IMR-90 (cell line): ENCODE data around the gene CTIF. TPM values are rescaled to one million over a fixed set of nuclear protein-coding genes. Genes with fewer than 3 reads are reported as not detected.

Source experiments
- ATAC-seq: fragments of 200-7000 bp; cut with Tn5 transposase; 2 replicates; pipeline ENCODE4 v1.9.1; 2020; ENCODE audit warnings: low read depth, mild to moderate bottlenecking, moderate library complexity
- BruUV-seq: library from RNA; stranded (reverse); fragments of 400-500 nt; replicated peaks from 2 replicates; lab custom pipeline; 2021; lab: Mats Ljungman, UMichigan
- CTCF ChIA-PET: fragments of 300-600 bp; formaldehyde crosslinking; extraction: SDS; loops from one replicate; lab custom pipeline; 2021; ENCODE audit warnings: antibody characterized with exemption; lab: Yijun Ruan, JAX
- POLR2A ChIA-PET: fragments of 300-600 bp; sonication (Branson Sonifier 250); formaldehyde crosslinking; loops from one replicate; lab custom pipeline; 2022; ENCODE audit warnings: antibody characterized with exemption; ENCODE audit not compliant: unreplicated experiment; lab: Charles Lee
- DNase-seq: peaks from one replicate; pipeline ENCODE4 v3.0.0; 2013
- H2AFZ ChIP-seq: replicated peaks from 2 replicates; pipeline ENCODE3; 2013; ENCODE audit warnings: low read length, mild to moderate bottlenecking; ENCODE audit not compliant: poor library complexity
- H2AK5ac ChIP-seq: 2 replicates; pipeline ENCODE4 v1.6.1; 2013; ENCODE audit warnings: low read depth, low read length, inconsistent platforms
- H2AK9ac ChIP-seq: replicated peaks from 2 replicates; pipeline ENCODE3; 2013; ENCODE audit warnings: mild to moderate bottlenecking, low read depth, low read length, moderate library complexity; ENCODE audit not compliant: poor library complexity
- H2BK120ac ChIP-seq: 2 replicates; pipeline ENCODE4 v1.6.1; 2013; ENCODE audit warnings: low read depth, low read length, inconsistent platforms
- H2BK15ac ChIP-seq: 3 replicates; pipeline ENCODE4 v1.6.1; 2013; ENCODE audit warnings: low read depth, low read length, inconsistent platforms
- H2BK20ac ChIP-seq: 2 replicates; pipeline ENCODE4 v1.6.1; 2013; ENCODE audit warnings: low read depth, mild to moderate bottlenecking, inconsistent platforms, low read length, moderate library complexity
- H2BK5ac ChIP-seq: 2 replicates; pipeline ENCODE4 v1.6.1; 2013; ENCODE audit warnings: mild to moderate bottlenecking, low read depth, low read length, inconsistent platforms; ENCODE audit not compliant: poor library complexity, severe bottlenecking
- H3K14ac ChIP-seq: replicated peaks from 2 replicates; pipeline ENCODE4 v1.6.1; 2013; ENCODE audit warnings: low read depth, low read length, inconsistent platforms
- H3K18ac ChIP-seq: 2 replicates; pipeline ENCODE4 v1.6.1; 2013; ENCODE audit warnings: low read depth, low read length, control low read depth
- H3K23ac ChIP-seq: 2 replicates; pipeline ENCODE4 v1.6.1; 2013; ENCODE audit warnings: low read depth, low read length, inconsistent platforms
- H3K27ac ChIP-seq: 2 replicates; pipeline ENCODE4 v1.5.1; 2013; ENCODE audit warnings: mild to moderate bottlenecking, control low read depth, low read length; ENCODE audit not compliant: insufficient read depth
- H3K27me3 ChIP-seq: 2 replicates; pipeline ENCODE4 v1.6.1; 2013; ENCODE audit warnings: low read length; ENCODE audit not compliant: control insufficient read depth, insufficient read depth
- H3K36me3 ChIP-seq: 2 replicates; pipeline ENCODE4 v1.6.1; 2013; ENCODE audit warnings: low read length, mixed read lengths; ENCODE audit not compliant: control insufficient read depth, insufficient read depth
- H3K4ac ChIP-seq: 2 replicates; pipeline ENCODE4 v1.6.1; 2013; ENCODE audit warnings: low read depth, low read length, inconsistent platforms
- H3K4me1 ChIP-seq: 2 replicates; pipeline ENCODE4 v1.6.1; 2013; ENCODE audit warnings: low read length, mixed read lengths; ENCODE audit not compliant: control insufficient read depth, insufficient read depth
- H3K4me2 ChIP-seq: 2 replicates; pipeline ENCODE4 v1.6.1; 2013; ENCODE audit warnings: low read depth, mild to moderate bottlenecking, control low read depth, low read length, moderate library complexity
- H3K4me3 ChIP-seq: 2 replicates; pipeline ENCODE4 v1.5.1; 2013; ENCODE audit warnings: low read depth, mild to moderate bottlenecking, control low read depth, low read length, moderate library complexity; ENCODE audit not compliant: insufficient read depth
- H3K56ac ChIP-seq: 2 replicates; pipeline ENCODE4 v1.6.1; 2013; ENCODE audit warnings: low read length, inconsistent platforms; ENCODE audit not compliant: insufficient read depth; ENCODE audit errors: extremely low read depth
- H3K79me1 ChIP-seq, 2 experiments: 2 replicates each; pipeline ENCODE4 v1.6.1; 2013; ENCODE audit warnings: low read length in 2 of 2, inconsistent platforms in 1 of 2, low read depth in 1 of 2
- H3K9ac ChIP-seq: 2 replicates; pipeline ENCODE4 v1.6.1; 2013; ENCODE audit warnings: low read depth, low read length, control low read depth
- H3K9me1 ChIP-seq: 2 replicates; pipeline ENCODE4 v1.6.1; 2013; ENCODE audit warnings: low read length, inconsistent platforms; ENCODE audit not compliant: insufficient read depth
- H3K9me3 ChIP-seq: 2 replicates; pipeline ENCODE4 v1.6.1; 2013; ENCODE audit warnings: low read length; ENCODE audit not compliant: control insufficient read depth, insufficient read depth
- H4K20me1 ChIP-seq: 2 replicates; pipeline ENCODE4 v1.6.1; 2013; ENCODE audit warnings: low read length, inconsistent platforms; ENCODE audit not compliant: insufficient read depth
- H4K5ac ChIP-seq: 2 replicates; pipeline ENCODE4 v1.6.1; 2013; ENCODE audit warnings: mild to moderate bottlenecking, low read depth, low read length, control low read depth
- H4K8ac ChIP-seq, 2 experiments: 2 replicates each; pipeline ENCODE4 v1.6.1; 2013; ENCODE audit warnings: low read depth in 2 of 2, low read length in 2 of 2, control low read depth in 1 of 2, inconsistent platforms in 1 of 2
- H4K91ac ChIP-seq: 2 replicates; pipeline ENCODE4 v1.6.1; 2013; ENCODE audit warnings: low read depth, low read length, inconsistent platforms; ENCODE audit not compliant: insufficient read depth
- BHLHE40 ChIP-seq: fragments of 150-350 bp; IDR thresholded peaks from 2 replicates; pipeline ENCODE4 v1.6.1; 2016; ENCODE audit warnings: mild to moderate bottlenecking, low read depth, low read length
- CEBPB ChIP-seq: IDR thresholded peaks from 2 replicates; pipeline ENCODE4 v1.6.1; 2012; ENCODE audit warnings: low read depth, low read length, improper control_type of control experiment
- CHD1 ChIP-seq: IDR thresholded peaks from 2 replicates; pipeline ENCODE4 v1.6.1; 2012; ENCODE audit warnings: low read depth, low read length, improper control_type of control experiment
- FOS ChIP-seq: fragments of 150-350 bp; IDR thresholded peaks from 2 replicates; pipeline ENCODE4 v1.6.1; 2016; ENCODE audit warnings: low read depth, low read length
- NFE2L2 ChIP-seq: fragments of 150-350 bp; IDR thresholded peaks from 2 replicates; pipeline ENCODE4 v1.6.1; 2016; ENCODE audit warnings: low read depth, mild to moderate bottlenecking, low read length
- POLR2A ChIP-seq: IDR thresholded peaks from 2 replicates; pipeline ENCODE4 v1.6.1; 2012; ENCODE audit warnings: mild to moderate bottlenecking, low read depth, low read length
- RAD21 ChIP-seq: IDR thresholded peaks from 2 replicates; pipeline ENCODE4 v1.6.1; 2012; ENCODE audit warnings: low read length, improper control_type of control experiment
- SMC3 ChIP-seq: fragments of 150-350 bp; IDR thresholded peaks from 2 replicates; pipeline ENCODE4 v1.6.1; 2016; ENCODE audit warnings: low read depth, mild to moderate bottlenecking, antibody characterized with exemption, low read length, moderate library complexity
- WGBS, 2 experiments: methylation state at CpG; one replicate each; pipeline versions ENCODE4 v1.1.5 to v1.1.7; 2013; ENCODE audit warnings: missing lambda C conversion rate in 2 of 2; ENCODE audit not compliant: insufficient read length in 1 of 2; ENCODE audit errors: extremely low coverage in 2 of 2; 5-methylcytosine and 5-hydroxymethylcytosine counted together
- dilution Hi-C: fragments of 300-500 bp; cut with HindIII; formaldehyde crosslinking; loops from one replicate; pipeline ENCODE4 v1.14.3; 2018; ENCODE audit warnings: low sequenced_read_pairs; ENCODE audit not compliant: unreplicated experiment
- in situ Hi-C: fragments of 300-500 bp; cut with MboI; formaldehyde crosslinking; loops from 3 replicates; pipeline ENCODE4 v1.14.3; 2019; ENCODE audit warnings: low sequenced_read_pairs, inconsistent platforms, mixed read lengths
- intact Hi-C: fragments of 100-400 bp; cut with micrococcal nuclease; formaldehyde crosslinking; loops from 2 replicates; pipeline ENCODE4 v1.10.0; 2022
- polyA plus RNA-seq, 3 experiments: library from polyadenylated mRNA; depleted of rRNA; stranded (reverse); fragments of >200 nt; gene quantifications; 2 replicates each; pipeline ENCODE4 v1.2.3, GENCODE V29; 2012; ENCODE audit warnings: low replicate concordance in 1 of 3
- total RNA-seq: library from RNA; depleted of rRNA; stranded (reverse); fragments of >200 nt; gene quantifications from 2 replicates; pipeline ENCODE4 v1.2.3, GENCODE V29; 2012
- TF ChIP-seq, protein P1 (sequence below): conservative IDR thresholded peaks from 2 replicates; pipeline ENCODE4 v1.5.1; 2012; ENCODE audit warnings: mild to moderate bottlenecking, low read depth, low read length, improper control_type of control experiment

CTIF gene
- total and polyA plus RNA-seq, 2 of the 4 experiments (the other 2 are of a cell fraction) = 25.1 to 57.0 TPM

GRCh38 chr18:48885924-48886400 lies 347.1 kb downstream of the CTIF start:
- BruUV-seq = no TSS peak
- DNase-seq = no peak
- Histone ChIP-seq H3K4ac (no peak overlapping the region), H2BK15ac (no peak overlapping the region; the same call in 2 of the 3 replicates), H2AFZ (no peak overlapping the region), H3K9me1 (peaks cover 3% of the 10 kb centered on the region; the same call in 1 of the 2 replicates), H3K27ac (no peak overlapping the region), H2BK120ac (no peak overlapping the region), H4K5ac (no peak overlapping the region), H3K36me3 (no peaks in the 10 kb centered on the region), H3K27me3 (no peaks in the 10 kb centered on the region), H3K4me1 (peaks cover 8% of the 10 kb centered on the region), H2BK20ac (no peak overlapping the region), H3K79me1 (no peaks in the 10 kb centered on the region), H3K4me3 (no peak overlapping the region), H3K23ac (no peak overlapping the region), H3K9ac (no peak overlapping the region), H3K4me2 (no peak overlapping the region), H4K91ac (peak overlapping the region; percentile 12; the same call in 1 of the 2 replicates), H3K18ac (no peak overlapping the region), H3K9me3 (no peaks in the 10 kb centered on the region), H2AK9ac (no peak overlapping the region), H2BK5ac (no peak overlapping the region), H3K56ac (no peak overlapping the region), H4K20me1 (no peaks in the 10 kb centered on the region), H3K14ac (no peak overlapping the region), H4K8ac (no peak overlapping the region), H2AK5ac (no peak overlapping the region)
- 100% methylated on average over 1 of the region's 7 CpGs; no CpG with 5 or more reads in 1 of the 2 experiments for WGBS, 2 experiments
- POLR2A ChIA-PET = no interaction called here
- CTCF ChIA-PET = no interaction called here
- intact Hi-C loops = no loop called here
- in situ Hi-C loops = no loop called here
- TF ChIP-seq RAD21 (no peak), CEBPB (no peak), BHLHE40 (no peak), NFE2L2 (no peak), POLR2A (no peak), FOS (no peak), SMC3 (no peak), CHD1 (no peak)
- TF ChIP-seq, protein P1, sequence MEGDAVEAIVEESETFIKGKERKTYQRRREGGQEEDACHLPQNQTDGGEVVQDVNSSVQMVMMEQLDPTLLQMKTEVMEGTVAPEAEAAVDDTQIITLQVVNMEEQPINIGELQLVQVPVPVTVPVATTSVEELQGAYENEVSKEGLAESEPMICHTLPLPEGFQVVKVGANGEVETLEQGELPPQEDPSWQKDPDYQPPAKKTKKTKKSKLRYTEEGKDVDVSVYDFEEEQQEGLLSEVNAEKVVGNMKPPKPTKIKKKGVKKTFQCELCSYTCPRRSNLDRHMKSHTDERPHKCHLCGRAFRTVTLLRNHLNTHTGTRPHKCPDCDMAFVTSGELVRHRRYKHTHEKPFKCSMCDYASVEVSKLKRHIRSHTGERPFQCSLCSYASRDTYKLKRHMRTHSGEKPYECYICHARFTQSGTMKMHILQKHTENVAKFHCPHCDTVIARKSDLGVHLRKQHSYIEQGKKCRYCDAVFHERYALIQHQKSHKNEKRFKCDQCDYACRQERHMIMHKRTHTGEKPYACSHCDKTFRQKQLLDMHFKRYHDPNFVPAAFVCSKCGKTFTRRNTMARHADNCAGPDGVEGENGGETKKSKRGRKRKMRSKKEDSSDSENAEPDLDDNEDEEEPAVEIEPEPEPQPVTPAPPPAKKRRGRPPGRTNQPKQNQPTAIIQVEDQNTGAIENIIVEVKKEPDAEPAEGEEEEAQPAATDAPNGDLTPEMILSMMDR = no peak
- ATAC-seq = no peak
- dilution Hi-C loops = no loop called here
